OCI-LY1 (cell line): ENCODE measurements around the gene PLA2G7.

Experiments used
- CTCF ChIP-seq: fragments of 200-600 bp; sonication (generic), shearing (Covaris generic); IDR thresholded peaks from 2 replicates; pipeline ENCODE4 v1.5.1; 2017; ENCODE audit warnings: mild to moderate bottlenecking, antibody characterized with exemption, low read length, moderate library complexity, mixed read lengths
- EZH2 ChIP-seq: fragments of 200-600 bp; sonication (generic), shearing (Covaris generic); IDR thresholded peaks from 2 replicates; pipeline ENCODE4 v1.8.0; 2017; ENCODE audit warnings: borderline replicate concordance, mixed run types, mild to moderate bottlenecking, antibody characterized with exemption, low read length, moderate library complexity, mixed read lengths

- no peak for TF ChIP-seq CTCF
- no peak for TF ChIP-seq EZH2
These were observed 6.7 kb upstream of the PLA2G7 start for GRCh38 chr6:46741910-46742309.
